ENCODE data around the gene GPR55. TPM values are rescaled to one million over a fixed set of nuclear protein-coding genes. Genes with fewer than 3 reads are reported as not detected.

The GPR55 gene
- total and polyA plus RNA-seq, 2 of the 8 experiments (the other 6 are each of a cell fraction or from before 2014, with no cell fraction given) = not detected

GRCh38 chr2:230954746-230955145 lies 29.7 kb upstream of the GPR55 start:
- Histone ChIP-seq H3K9ac (replicated peaks in 1 of 4; ENCODE audit: extremely low read depth in 1 of 4, low read depth in 3 of 4, low read length in 3 of 4) (no peak overlapping the region), H3K9me3 (ENCODE audit: insufficient read depth in 2 of 2, low read depth in 1 of 2, low read length in 1 of 2) (no peaks in the 10 kb centered on the region), H3K4ac (replicated peaks; ENCODE audit: insufficient read length, low read depth, low read length) (no peak overlapping the region), H2BK120ac (replicated peaks; ENCODE audit: low read depth, low read length) (no peak overlapping the region), H2BK15ac (ENCODE audit: low read length) (no peak overlapping the region), H3K23me2 (ENCODE audit: low read depth, low read length) (peaks cover 3% of the 10 kb centered on the region; the same call in 1 of the 2 replicates), H3K56ac (replicated peaks; ENCODE audit: insufficient read length, low read depth, low read length) (no peak overlapping the region), H3K4me3 (ENCODE audit: extremely low read depth in 1 of 4, insufficient read depth in 2 of 4, low read depth in 3 of 4, low read length in 4 of 4) (no peak overlapping the region), H2BK20ac (ENCODE audit: low read length) (no peak overlapping the region), H3K14ac (ENCODE audit: insufficient read length) (no peak overlapping the region), H3K4me1 (replicated peaks in 1 of 4; ENCODE audit: control insufficient read depth in 3 of 4, insufficient read depth in 4 of 4, low read length in 3 of 4) (peaks cover 0 to 3% (median under 1%) of the 10 kb centered on the region in 4 experiments; a peak in 3 of 7 replicates), H3K27ac (ENCODE audit: low read depth, low read length) (no peak overlapping the region), H3K4me2 (ENCODE audit: insufficient read depth in 1 of 2, low read depth in 2 of 2, low read length in 2 of 2) (no peak overlapping the region), H3K36me3 (ENCODE audit: control insufficient read depth in 2 of 4, insufficient read depth in 4 of 4, low read length in 3 of 4) (no peaks in the 10 kb centered on the region), H3K27me3 (replicated peaks in 1 of 4; ENCODE audit: control insufficient read depth in 3 of 4, extremely low read depth in 1 of 4, insufficient read depth in 3 of 4, low read length in 3 of 4) (peaks cover 0 to 5% (median 2%) of the 10 kb centered on the region in 4 experiments; a peak in 4 of 7 replicates), H2BK12ac (ENCODE audit: low read depth, low read length) (no peak overlapping the region), H4K8ac (ENCODE audit: extremely low read depth, insufficient read depth, low read length) (no peak overlapping the region), H3K18ac (ENCODE audit: extremely low read depth, low read length) (no peak overlapping the region), H2AFZ (ENCODE audit: low read length) (no peak overlapping the region), H3K79me2 (ENCODE audit: control insufficient read depth in 1 of 2, insufficient read depth in 2 of 2, low read length in 2 of 2) (no peaks in the 10 kb centered on the region), H2BK5ac (ENCODE audit: low read depth, low read length) (no peak overlapping the region), H4K91ac (replicated peaks; ENCODE audit: insufficient read length, low read length) (no peak overlapping the region), H3K79me1 (ENCODE audit: low read depth, low read length) (no peaks in the 10 kb centered on the region), H2AK5ac (ENCODE audit: low read depth, low read length) (no peak overlapping the region), H3K23ac (ENCODE audit: insufficient read length) (no peak overlapping the region), H4K20me1 (replicated peaks in 1 of 2; ENCODE audit: control insufficient read depth in 1 of 2, insufficient read depth in 2 of 2, low read length in 2 of 2) (no peaks in the 10 kb centered on the region), H4K5ac (ENCODE audit: insufficient read length, low read depth, low read length) (no peak overlapping the region)
- POLR2A ChIA-PET (ENCODE audit: partially characterized antibody) = interaction anchor here (1.1 kb wide), 1 partner anchor 29 kb away, joined by 6 read pairs; no protein-coding TSS in a partner anchor
- DNase-seq (ENCODE audit: low read depth in 1 of 2, low spot score in 2 of 2) = no peak
- no peak for FAIRE-seq
- CTCF ChIA-PET (ENCODE audit: partially characterized antibody) = interaction anchor here (0.7 to 1.5 kb wide), 3 partner anchors 30 to 130 kb away, joined by 3 to 4 read pairs (median 3); no protein-coding TSS in a partner anchor
- TF ChIP-seq CBX5 (IDR thresholded peaks at IDR 0.05; ENCODE audit: low read depth, low read length) (no peak), KDM1A (IDR thresholded peaks at IDR 0.05; ENCODE audit: borderline replicate concordance, low read length) (no peak), BCL11A (IDR thresholded peaks at IDR 0.05; ENCODE audit: low read depth in 2 of 2, low read length in 2 of 2) (no peak), RBBP5 (IDR thresholded peaks at IDR 0.05; ENCODE audit: borderline replicate concordance, low read depth, low read length) (no peak), SAP30 (IDR thresholded peaks at IDR 0.05; ENCODE audit: insufficient read depth, insufficient replicate concordance, low read length) (no peak), NRF1 (IDR thresholded peaks at IDR 0.05; ENCODE audit: low read depth, low read length) (no peak), JUND (IDR thresholded peaks at IDR 0.05; ENCODE audit: low read length) (no peak), TAF1 (IDR thresholded peaks at IDR 0.05; ENCODE audit: low read depth, low read length) (no peak), TEAD4 (IDR thresholded peaks at IDR 0.05; ENCODE audit: low read depth, low read length) (no peak), GABPA (IDR thresholded peaks at IDR 0.05; ENCODE audit: borderline replicate concordance, insufficient read depth, low read length) (no peak), POU5F1 (IDR thresholded peaks at IDR 0.05; ENCODE audit: low read depth, low read length) (no peak), RNF2 (IDR thresholded peaks at IDR 0.05; ENCODE audit: borderline replicate concordance, low read depth, low read length, missing control alignments, poor library complexity, severe bottlenecking) (no peak)
- TF ChIP-seq, protein P1, sequence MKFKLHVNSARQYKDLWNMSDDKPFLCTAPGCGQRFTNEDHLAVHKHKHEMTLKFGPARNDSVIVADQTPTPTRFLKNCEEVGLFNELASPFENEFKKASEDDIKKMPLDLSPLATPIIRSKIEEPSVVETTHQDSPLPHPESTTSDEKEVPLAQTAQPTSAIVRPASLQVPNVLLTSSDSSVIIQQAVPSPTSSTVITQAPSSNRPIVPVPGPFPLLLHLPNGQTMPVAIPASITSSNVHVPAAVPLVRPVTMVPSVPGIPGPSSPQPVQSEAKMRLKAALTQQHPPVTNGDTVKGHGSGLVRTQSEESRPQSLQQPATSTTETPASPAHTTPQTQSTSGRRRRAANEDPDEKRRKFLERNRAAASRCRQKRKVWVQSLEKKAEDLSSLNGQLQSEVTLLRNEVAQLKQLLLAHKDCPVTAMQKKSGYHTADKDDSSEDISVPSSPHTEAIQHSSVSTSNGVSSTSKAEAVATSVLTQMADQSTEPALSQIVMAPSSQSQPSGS (IDR thresholded peaks at IDR 0.05; ENCODE audit: low read length) = no peak

Data from H1 (cell line).